HepG2 (cell line): Measurements from ENCODE around the gene ZKSCAN5. TPM values are rescaled to one million over a fixed set of nuclear protein-coding genes. Genes with fewer than 3 reads are reported as not detected.

Experiments used
- DBP ChIP-seq: sonication (generic); formaldehyde crosslinking; IDR thresholded peaks from 2 replicates; pipeline ENCODE4 v1.4.0; 2020; ENCODE audit warnings: missing genetic modification reagents; ENCODE audit errors: not compliant biosample characterization
- FOXA1 ChIP-seq, 2 experiments: fragments of 450-650 bp in 1 of 2; sonication (generic) in 1 of 2; formaldehyde crosslinking in 1 of 2; IDR thresholded peaks; 2 replicates each; pipeline versions ENCODE4 v1.4.0 to v1.6.1; 2016 to 2020; ENCODE audit warnings: missing genetic modification reagents in 1 of 2
- FOXJ3 ChIP-seq: sonication (generic); formaldehyde crosslinking; IDR thresholded peaks from 2 replicates; pipeline ENCODE4 v1.4.0; 2020; ENCODE audit warnings: missing genetic modification reagents, mild to moderate bottlenecking, borderline replicate concordance
- GABPA ChIP-seq, 2 experiments: IDR thresholded peaks; 2 replicates each; pipeline ENCODE4 v1.6.1; 2011 to 2016; ENCODE audit warnings: low read depth in 2 of 2, low read length in 1 of 2, missing biosample characterization in 1 of 2, missing genetic modification characterization in 1 of 2
- HIC2 ChIP-seq: sonication (generic); formaldehyde crosslinking; IDR thresholded peaks from 2 replicates; pipeline ENCODE4 v1.9.0; 2022; ENCODE audit warnings: low read depth, missing genetic modification reagents
- ISL2 ChIP-seq: sonication (generic); formaldehyde crosslinking; IDR thresholded peaks from 2 replicates; pipeline ENCODE4 v1.5.0; 2020; ENCODE audit warnings: missing genetic modification reagents
- KAT8 ChIP-seq: IDR thresholded peaks from 2 replicates; pipeline ENCODE4 v1.6.1; 2016; ENCODE audit warnings: missing genetic modification reagents, missing compliant biosample characterization
- PRPF4 ChIP-seq: fragments of 200-400 bp; formaldehyde crosslinking; IDR thresholded peaks from 2 replicates; pipeline ENCODE4 v1.6.1; 2016; ENCODE audit warnings: low read length, low read depth; ENCODE audit not compliant: poor library complexity, severe bottlenecking
- RFX5 ChIP-seq: IDR thresholded peaks from 2 replicates; pipeline ENCODE4 v1.6.1; 2011; ENCODE audit warnings: low read depth, low read length, improper control_type of control experiment
- XRCC5 ChIP-seq: fragments of 200-400 bp; formaldehyde crosslinking; optimal IDR thresholded peaks from 2 replicates; pipeline ENCODE3; 2017; ENCODE audit warnings: mild to moderate bottlenecking, low read length
- ZBTB21 ChIP-seq: sonication (generic); formaldehyde crosslinking; IDR thresholded peaks from 2 replicates; pipeline ENCODE4 v1.4.0; 2020; ENCODE audit warnings: missing genetic modification reagents
- ZFY ChIP-seq: sonication (generic); formaldehyde crosslinking; IDR thresholded peaks from 2 replicates; pipeline ENCODE4 v1.4.0; 2020; ENCODE audit warnings: missing genetic modification reagents
- ZNF407 ChIP-seq: sonication (generic); formaldehyde crosslinking; IDR thresholded peaks from one replicate; pipeline ENCODE4 v1.5.1; 2020; ENCODE audit warnings: mild to moderate bottlenecking, missing genetic modification reagents; ENCODE audit errors: not compliant biosample characterization
- ZNF574 ChIP-seq: sonication (generic); formaldehyde crosslinking; IDR thresholded peaks from 2 replicates; pipeline ENCODE4 v1.4.0; 2020; ENCODE audit warnings: missing genetic modification reagents
- ZNF577 ChIP-seq: sonication (generic); formaldehyde crosslinking; IDR thresholded peaks from 2 replicates; pipeline ENCODE4 v1.4.0; 2020; ENCODE audit warnings: mild to moderate bottlenecking, low read depth, missing genetic modification reagents, borderline replicate concordance
- polyA plus RNA-seq, 8 experiments: library from polyadenylated mRNA; depleted of rRNA in 3 of 8; stranded (reverse) in 7 of 8; unstranded in 1 of 8; fragments of >200 nt; fragmentation: Illumina TruSeq in 4 of 8; extraction: Trizol in 4 of 8; gene quantifications; 2 replicates each; pipeline versions ENCODE4 v1.2.1 to v1.2.3, GENCODE V29; 2011 to 2016; ENCODE audit warnings: low read depth in 4 of 8, missing spikeins in 1 of 8, mixed read lengths in 1 of 8; ENCODE audit not compliant: insufficient read depth in 1 of 8
- total RNA-seq, 5 experiments: library from RNA; depleted of rRNA; stranded (reverse); fragments of >200 nt; fragmentation: Illumina TruSeq; extraction: Trizol; gene quantifications; 2 replicates each; pipeline ENCODE4 v1.2.3, GENCODE V29; 2016; ENCODE audit warnings: low read depth in 1 of 5

Gene ZKSCAN5
- total and polyA plus RNA-seq, 2 of the 13 experiments (the other 11 are each of a cell fraction or from before 2014, with no cell fraction given) = 5.5 to 11.7 TPM

GRCh38 chr7:99504603-99505323 is at the start of gene ZKSCAN5 (continued):
- no peak for TF ChIP-seq DBP (CRISPR knock-in tag)
- TF ChIP-seq ZNF574 (CRISPR knock-in tag) = peak; percentile 98
- no peak for TF ChIP-seq HIC2 (CRISPR knock-in tag)
- TF ChIP-seq XRCC5 = no peak
- no peak; the same call in 1 of the 2 replicates for TF ChIP-seq ISL2 (CRISPR knock-in tag)
- peak; percentile 88 for TF ChIP-seq GABPA (IDR thresholded peaks at IDR 0.05; ENCODE audit: low read depth, low read length)
- TF ChIP-seq GABPA (CRISPR knock-in tag; IDR thresholded peaks at IDR 0.05; ENCODE audit: low read depth) = peak; percentile 99
- peak; percentile 38 for TF ChIP-seq PRPF4
- TF ChIP-seq ZNF407 (CRISPR knock-in tag) = no peak
- peak; percentile 83 for TF ChIP-seq KAT8 (CRISPR knock-in tag)
- no peak for TF ChIP-seq FOXJ3
- peak; percentile 36; the same call in 1 of the 2 replicates for TF ChIP-seq RFX5
- TF ChIP-seq FOXA1 (IDR thresholded peaks at IDR 0.05) = no peak
- TF ChIP-seq FOXA1 (CRISPR knock-in tag; IDR thresholded peaks at IDR 0.05) = no peak
- no peak for TF ChIP-seq ZNF577 (CRISPR knock-in tag)
- peak; percentile 80 for TF ChIP-seq ZFY (CRISPR knock-in tag)
- TF ChIP-seq ZBTB21 (CRISPR knock-in tag) = peak; percentile 48
